AG10803 (cell line): ENCODE data around the gene PLA2G1B.

Experiments used
- DNase-seq: peaks from one replicate; pipeline ENCODE4 v3.0.0; 2010; ENCODE audit warnings: low read depth
- H3K4me3 ChIP-seq: 2 replicates; pipeline ENCODE4 v1.5.1; 2011; ENCODE audit warnings: mild to moderate bottlenecking, low read length, control low read depth
- CTCF ChIP-seq: conservative IDR thresholded peaks from 2 replicates; pipeline ENCODE4 v1.5.1; 2011; ENCODE audit warnings: mild to moderate bottlenecking, low read length, control low read depth, inconsistent platforms

Gene PLA2G1B

GRCh38 chr12:120365675-120366340 is 38.2 kb upstream of the PLA2G1B start:
- TF ChIP-seq CTCF, result no peak
- no peak overlapping the region for H3K4me3 ChIP-seq
- no peak for DNase-seq

DNA sequence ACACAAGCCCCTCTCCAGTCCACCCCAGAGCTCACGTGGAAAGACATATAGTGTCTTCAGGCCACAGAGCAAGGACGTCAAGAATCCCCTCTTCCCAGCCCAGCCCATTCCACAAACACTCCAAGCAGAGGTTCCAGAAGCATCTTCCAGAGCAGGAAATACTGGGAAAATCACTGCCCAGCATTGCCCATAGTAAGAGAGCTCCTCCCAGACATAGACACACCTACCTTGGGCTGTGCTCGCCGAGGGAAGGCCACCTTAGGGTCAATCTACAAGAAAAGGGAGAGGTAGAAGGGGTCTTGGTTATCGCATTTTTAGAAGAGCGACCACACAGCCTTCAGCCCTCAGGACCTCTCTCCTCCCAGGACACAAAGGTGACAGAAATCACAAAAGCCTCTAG is 36.9 kb upstream of the PLA2G1B start:
- H3K4me3 ChIP-seq, result no peak overlapping the region
- no peak for TF ChIP-seq CTCF
- no peak for DNase-seq

GRCh38 chr12:120363274-120363855 is 35.8 kb upstream of the PLA2G1B start:
- H3K4me3 ChIP-seq, result no peak overlapping the region
- no peak for TF ChIP-seq CTCF
- DNase-seq, result no peak

DNA sequence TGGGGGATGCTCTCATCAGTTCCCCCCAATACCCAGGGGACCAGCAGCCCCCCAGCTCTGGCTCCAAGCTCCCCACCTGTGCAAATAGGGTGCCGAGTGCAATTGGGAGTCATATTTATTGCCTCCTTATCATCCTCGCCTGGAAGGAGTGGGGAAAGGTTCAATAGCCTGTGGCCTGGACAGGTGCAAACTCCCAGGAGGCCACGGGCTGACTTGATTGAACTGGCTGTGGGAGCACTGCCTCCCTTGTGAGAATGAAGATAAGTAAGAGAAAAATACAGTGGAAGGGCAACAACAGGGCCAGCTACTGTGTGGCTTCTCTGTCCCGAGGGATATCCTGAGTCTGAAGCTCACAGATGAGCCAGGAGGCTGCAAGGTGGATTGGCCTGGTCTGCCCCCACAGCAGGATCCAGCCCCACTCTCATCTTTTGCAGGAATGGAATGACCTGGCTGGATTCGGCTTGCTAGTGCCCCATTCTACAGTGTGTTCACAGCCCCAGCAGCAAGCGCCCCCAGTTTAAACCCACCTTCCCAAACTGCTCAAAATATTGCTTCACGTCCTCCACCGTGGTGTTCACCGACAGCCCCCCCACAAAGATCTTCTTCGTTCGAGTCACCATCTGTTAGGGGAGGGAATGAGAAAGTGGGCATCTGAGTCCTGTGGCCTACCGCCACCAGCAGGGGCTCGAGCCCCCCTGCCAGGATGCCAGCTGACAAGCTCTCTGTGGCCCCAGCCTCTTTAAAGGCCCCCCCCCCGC is 35.1 kb upstream of the PLA2G1B start:
- DNase-seq, result no peak
- no peak overlapping the region for H3K4me3 ChIP-seq
- TF ChIP-seq CTCF, result no peak

GRCh38 chr12:120361506-120362208 is 34.1 kb upstream of the PLA2G1B start:
- H3K4me3 ChIP-seq, result peak overlapping the region; percentile 17
- peak; percentile 51 for DNase-seq
- no peak for TF ChIP-seq CTCF

GRCh38 chr12:120359128-120359527 is 31.5 kb upstream of the PLA2G1B start:
- no peak for TF ChIP-seq CTCF
- no peak for DNase-seq
- H3K4me3 ChIP-seq, result no peak overlapping the region
